ENCODE results near the gene TNIK. TPM values are rescaled to one million over a fixed set of nuclear protein-coding genes. Genes with fewer than 3 reads are reported as not detected.

Gene TNIK
- total and polyA plus RNA-seq, 2 of the 13 experiments (the other 11 are each of a cell fraction or from before 2014, with no cell fraction given), result 0.15 to 0.22 TPM

GRCh38 chr3:171013822-171014748 is 446.1 kb downstream of the TNIK start (continued):
- TF ChIP-seq, protein P1, sequence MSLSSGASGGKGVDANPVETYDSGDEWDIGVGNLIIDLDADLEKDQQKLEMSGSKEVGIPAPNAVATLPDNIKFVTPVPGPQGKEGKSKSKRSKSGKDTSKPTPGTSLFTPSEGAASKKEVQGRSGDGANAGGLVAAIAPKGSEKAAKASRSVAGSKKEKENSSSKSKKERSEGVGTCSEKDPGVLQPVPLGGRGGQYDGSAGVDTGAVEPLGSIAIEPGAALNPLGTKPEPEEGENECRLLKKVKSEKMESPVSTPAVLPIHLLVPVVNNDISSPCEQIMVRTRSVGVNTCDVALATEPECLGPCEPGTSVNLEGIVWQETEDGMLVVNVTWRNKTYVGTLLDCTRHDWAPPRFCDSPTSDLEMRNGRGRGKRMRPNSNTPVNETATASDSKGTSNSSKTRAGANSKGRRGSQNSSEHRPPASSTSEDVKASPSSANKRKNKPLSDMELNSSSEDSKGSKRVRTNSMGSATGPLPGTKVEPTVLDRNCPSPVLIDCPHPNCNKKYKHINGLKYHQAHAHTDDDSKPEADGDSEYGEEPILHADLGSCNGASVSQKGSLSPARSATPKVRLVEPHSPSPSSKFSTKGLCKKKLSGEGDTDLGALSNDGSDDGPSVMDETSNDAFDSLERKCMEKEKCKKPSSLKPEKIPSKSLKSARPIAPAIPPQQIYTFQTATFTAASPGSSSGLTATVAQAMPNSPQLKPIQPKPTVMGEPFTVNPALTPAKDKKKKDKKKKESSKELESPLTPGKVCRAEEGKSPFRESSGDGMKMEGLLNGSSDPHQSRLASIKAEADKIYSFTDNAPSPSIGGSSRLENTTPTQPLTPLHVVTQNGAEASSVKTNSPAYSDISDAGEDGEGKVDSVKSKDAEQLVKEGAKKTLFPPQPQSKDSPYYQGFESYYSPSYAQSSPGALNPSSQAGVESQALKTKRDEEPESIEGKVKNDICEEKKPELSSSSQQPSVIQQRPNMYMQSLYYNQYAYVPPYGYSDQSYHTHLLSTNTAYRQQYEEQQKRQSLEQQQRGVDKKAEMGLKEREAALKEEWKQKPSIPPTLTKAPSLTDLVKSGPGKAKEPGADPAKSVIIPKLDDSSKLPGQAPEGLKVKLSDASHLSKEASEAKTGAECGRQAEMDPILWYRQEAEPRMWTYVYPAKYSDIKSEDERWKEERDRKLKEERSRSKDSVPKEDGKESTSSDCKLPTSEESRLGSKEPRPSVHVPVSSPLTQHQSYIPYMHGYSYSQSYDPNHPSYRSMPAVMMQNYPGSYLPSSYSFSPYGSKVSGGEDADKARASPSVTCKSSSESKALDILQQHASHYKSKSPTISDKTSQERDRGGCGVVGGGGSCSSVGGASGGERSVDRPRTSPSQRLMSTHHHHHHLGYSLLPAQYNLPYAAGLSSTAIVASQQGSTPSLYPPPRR (CRISPR knock-in tag; IDR thresholded peaks at IDR 0.05; ENCODE audit: borderline replicate concordance), result peak; percentile 96
- no peak for TF ChIP-seq RNF2 (conservative IDR thresholded peaks at IDR 0.05; ENCODE audit: low read depth)
- no peak for TF ChIP-seq EEA1 (CRISPR knock-in tag; IDR thresholded peaks at IDR 0.05; ENCODE audit: borderline replicate concordance)
- peak; percentile 67; the same call in 1 of the 2 replicates for TF ChIP-seq FOXK1 (CRISPR knock-in tag; IDR thresholded peaks at IDR 0.05; ENCODE audit: borderline replicate concordance, low read depth)
- TF ChIP-seq, protein P2, sequence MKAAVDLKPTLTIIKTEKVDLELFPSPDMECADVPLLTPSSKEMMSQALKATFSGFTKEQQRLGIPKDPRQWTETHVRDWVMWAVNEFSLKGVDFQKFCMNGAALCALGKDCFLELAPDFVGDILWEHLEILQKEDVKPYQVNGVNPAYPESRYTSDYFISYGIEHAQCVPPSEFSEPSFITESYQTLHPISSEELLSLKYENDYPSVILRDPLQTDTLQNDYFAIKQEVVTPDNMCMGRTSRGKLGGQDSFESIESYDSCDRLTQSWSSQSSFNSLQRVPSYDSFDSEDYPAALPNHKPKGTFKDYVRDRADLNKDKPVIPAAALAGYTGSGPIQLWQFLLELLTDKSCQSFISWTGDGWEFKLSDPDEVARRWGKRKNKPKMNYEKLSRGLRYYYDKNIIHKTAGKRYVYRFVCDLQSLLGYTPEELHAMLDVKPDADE (CRISPR knock-in tag; IDR thresholded peaks at IDR 0.05), result no peak
- TF ChIP-seq EHMT2 (IDR thresholded peaks at IDR 0.05; ENCODE audit: borderline replicate concordance, low read depth, low read length), result peak; percentile 81; the same call in 1 of the 2 replicates
- TF ChIP-seq ZNF260 (CRISPR knock-in tag; IDR thresholded peaks at IDR 0.05; ENCODE audit: borderline replicate concordance, low read depth), result no peak
- TF ChIP-seq NFATC3 (CRISPR knock-in tag; IDR thresholded peaks at IDR 0.05), result no peak
- peak; percentile 77 for TF ChIP-seq ONECUT2 (CRISPR knock-in tag; IDR thresholded peaks at IDR 0.05)
- TF ChIP-seq IRX3 (CRISPR knock-in tag; IDR thresholded peaks at IDR 0.05; ENCODE audit: borderline replicate concordance, low read depth), result no peak
- TF ChIP-seq, protein P3, sequence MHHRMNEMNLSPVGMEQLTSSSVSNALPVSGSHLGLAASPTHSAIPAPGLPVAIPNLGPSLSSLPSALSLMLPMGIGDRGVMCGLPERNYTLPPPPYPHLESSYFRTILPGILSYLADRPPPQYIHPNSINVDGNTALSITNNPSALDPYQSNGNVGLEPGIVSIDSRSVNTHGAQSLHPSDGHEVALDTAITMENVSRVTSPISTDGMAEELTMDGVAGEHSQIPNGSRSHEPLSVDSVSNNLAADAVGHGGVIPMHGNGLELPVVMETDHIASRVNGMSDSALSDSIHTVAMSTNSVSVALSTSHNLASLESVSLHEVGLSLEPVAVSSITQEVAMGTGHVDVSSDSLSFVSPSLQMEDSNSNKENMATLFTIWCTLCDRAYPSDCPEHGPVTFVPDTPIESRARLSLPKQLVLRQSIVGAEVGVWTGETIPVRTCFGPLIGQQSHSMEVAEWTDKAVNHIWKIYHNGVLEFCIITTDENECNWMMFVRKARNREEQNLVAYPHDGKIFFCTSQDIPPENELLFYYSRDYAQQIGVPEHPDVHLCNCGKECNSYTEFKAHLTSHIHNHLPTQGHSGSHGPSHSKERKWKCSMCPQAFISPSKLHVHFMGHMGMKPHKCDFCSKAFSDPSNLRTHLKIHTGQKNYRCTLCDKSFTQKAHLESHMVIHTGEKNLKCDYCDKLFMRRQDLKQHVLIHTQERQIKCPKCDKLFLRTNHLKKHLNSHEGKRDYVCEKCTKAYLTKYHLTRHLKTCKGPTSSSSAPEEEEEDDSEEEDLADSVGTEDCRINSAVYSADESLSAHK (CRISPR knock-in tag; IDR thresholded peaks at IDR 0.05; ENCODE audit: borderline replicate concordance), result no peak
- TF ChIP-seq ZKSCAN8 (CRISPR knock-in tag; IDR thresholded peaks at IDR 0.05; ENCODE audit: borderline replicate concordance), result no peak
- TF ChIP-seq, protein P4, sequence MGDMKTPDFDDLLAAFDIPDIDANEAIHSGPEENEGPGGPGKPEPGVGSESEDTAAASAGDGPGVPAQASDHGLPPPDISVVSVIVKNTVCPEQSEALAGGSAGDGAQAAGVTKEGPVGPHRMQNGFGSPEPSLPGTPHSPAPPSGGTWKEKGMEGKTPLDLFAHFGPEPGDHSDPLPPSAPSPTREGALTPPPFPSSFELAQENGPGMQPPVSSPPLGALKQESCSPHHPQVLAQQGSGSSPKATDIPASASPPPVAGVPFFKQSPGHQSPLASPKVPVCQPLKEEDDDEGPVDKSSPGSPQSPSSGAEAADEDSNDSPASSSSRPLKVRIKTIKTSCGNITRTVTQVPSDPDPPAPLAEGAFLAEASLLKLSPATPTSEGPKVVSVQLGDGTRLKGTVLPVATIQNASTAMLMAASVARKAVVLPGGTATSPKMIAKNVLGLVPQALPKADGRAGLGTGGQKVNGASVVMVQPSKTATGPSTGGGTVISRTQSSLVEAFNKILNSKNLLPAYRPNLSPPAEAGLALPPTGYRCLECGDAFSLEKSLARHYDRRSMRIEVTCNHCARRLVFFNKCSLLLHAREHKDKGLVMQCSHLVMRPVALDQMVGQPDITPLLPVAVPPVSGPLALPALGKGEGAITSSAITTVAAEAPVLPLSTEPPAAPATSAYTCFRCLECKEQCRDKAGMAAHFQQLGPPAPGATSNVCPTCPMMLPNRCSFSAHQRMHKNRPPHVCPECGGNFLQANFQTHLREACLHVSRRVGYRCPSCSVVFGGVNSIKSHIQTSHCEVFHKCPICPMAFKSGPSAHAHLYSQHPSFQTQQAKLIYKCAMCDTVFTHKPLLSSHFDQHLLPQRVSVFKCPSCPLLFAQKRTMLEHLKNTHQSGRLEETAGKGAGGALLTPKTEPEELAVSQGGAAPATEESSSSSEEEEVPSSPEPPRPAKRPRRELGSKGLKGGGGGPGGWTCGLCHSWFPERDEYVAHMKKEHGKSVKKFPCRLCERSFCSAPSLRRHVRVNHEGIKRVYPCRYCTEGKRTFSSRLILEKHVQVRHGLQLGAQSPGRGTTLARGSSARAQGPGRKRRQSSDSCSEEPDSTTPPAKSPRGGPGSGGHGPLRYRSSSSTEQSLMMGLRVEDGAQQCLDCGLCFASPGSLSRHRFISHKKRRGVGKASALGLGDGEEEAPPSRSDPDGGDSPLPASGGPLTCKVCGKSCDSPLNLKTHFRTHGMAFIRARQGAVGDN (CRISPR knock-in tag; IDR thresholded peaks at IDR 0.05), result no peak
- no peak for TF ChIP-seq PLRG1 (conservative IDR thresholded peaks at IDR 0.05)
- peak; percentile 90; the same call in 1 of the 2 replicates for TF ChIP-seq SOX5 (CRISPR knock-in tag; IDR thresholded peaks at IDR 0.05; ENCODE audit: borderline replicate concordance)

Data from HepG2 (cell line).